Adrenal gland (tissue), 5 donors: ENCODE measurements around the gene HMGN5.

ENCODE experiments used
- POLR2A ChIP-seq, 2 donors: fragments of 450-650 bp; IDR thresholded peaks; one replicate each; pipeline ENCODE4 v1.6.1; 2017; ENCODE audit warnings: antibody characterized with exemption in 2 of 2, mild to moderate bottlenecking in 2 of 2, moderate library complexity in 1 of 2
- TF ChIP-seq, protein P1 (sequence below), 6 experiments: fragments of 450-650 bp in 4 of 6; fragments of 200-600 bp in 2 of 6; sonication (generic) in 1 of 6; IDR thresholded peaks; 1 replicate in 5 of 6; 2 replicates in 1 of 6; pipeline versions ENCODE4 v1.5.1 to v1.8.0; 2016 to 2021; ENCODE audit warnings: antibody characterized with exemption in 6 of 6, mild to moderate bottlenecking in 2 of 6, moderate library complexity in 1 of 6
- donor health status: DM: no; HTN: no; CAD: no.

DNA sequence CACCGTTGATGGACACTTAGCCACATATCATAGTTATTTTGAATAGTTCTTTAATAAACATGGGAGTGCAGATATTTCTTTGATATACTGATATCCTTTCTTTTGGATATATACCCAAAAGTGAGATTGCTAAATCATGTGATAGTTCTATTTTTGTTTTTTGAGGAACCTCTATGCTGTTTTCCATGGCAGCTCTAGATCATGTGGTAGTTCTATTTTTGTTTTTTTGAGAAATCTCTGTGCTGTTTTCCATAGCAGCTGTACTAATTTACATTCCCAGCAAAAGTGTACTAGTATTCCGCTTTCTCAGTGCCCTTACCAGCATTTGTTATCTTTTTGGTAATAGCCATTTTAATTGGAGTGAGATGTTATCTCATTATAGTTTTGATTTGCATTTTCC is 3.8 kb upstream of the HMGN5 start:
- TF ChIP-seq, protein P1, sequence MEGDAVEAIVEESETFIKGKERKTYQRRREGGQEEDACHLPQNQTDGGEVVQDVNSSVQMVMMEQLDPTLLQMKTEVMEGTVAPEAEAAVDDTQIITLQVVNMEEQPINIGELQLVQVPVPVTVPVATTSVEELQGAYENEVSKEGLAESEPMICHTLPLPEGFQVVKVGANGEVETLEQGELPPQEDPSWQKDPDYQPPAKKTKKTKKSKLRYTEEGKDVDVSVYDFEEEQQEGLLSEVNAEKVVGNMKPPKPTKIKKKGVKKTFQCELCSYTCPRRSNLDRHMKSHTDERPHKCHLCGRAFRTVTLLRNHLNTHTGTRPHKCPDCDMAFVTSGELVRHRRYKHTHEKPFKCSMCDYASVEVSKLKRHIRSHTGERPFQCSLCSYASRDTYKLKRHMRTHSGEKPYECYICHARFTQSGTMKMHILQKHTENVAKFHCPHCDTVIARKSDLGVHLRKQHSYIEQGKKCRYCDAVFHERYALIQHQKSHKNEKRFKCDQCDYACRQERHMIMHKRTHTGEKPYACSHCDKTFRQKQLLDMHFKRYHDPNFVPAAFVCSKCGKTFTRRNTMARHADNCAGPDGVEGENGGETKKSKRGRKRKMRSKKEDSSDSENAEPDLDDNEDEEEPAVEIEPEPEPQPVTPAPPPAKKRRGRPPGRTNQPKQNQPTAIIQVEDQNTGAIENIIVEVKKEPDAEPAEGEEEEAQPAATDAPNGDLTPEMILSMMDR (IDR thresholded peaks at IDR 0.05): no peak
- no peak for TF ChIP-seq POLR2A (IDR thresholded peaks at IDR 0.05)
